Measurements from ENCODE around the gene MYLK. TPM values are rescaled to one million over a fixed set of nuclear protein-coding genes. Genes with fewer than 3 reads are reported as not detected.

The MYLK gene
- total RNA-seq, 2 experiments from 2014 or later = 0.11 TPM; not detected in 1

DNA sequence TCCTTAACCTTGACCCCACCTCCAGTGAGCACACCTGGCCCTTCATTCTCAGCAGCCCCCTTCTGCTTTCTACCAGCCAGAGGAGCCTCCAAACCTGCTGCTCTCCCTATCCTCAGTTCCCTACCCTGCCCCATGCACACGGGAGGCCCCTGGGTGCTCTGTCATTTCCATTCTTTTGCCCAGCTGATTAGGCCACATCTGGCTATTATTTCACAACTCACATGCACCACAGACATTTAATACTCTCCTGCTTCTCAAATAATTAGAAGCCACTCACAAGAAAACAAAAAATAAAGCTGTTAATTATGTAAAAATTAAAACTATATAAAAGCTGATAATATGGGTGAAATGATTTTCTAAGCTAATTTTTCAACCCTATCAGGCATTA is 50.7 kb downstream of the MYLK start:
- POLR2A ChIA-PET = no interaction called here
- Mint-ChIP-seq H3K36me3 (no peaks in the 10 kb centered on the region), H3K27me3 (peaks cover 16% of the 10 kb centered on the region), H3K27ac (no peak overlapping the region), H3K4me1 (no peaks in the 10 kb centered on the region), H3K9me3 (peaks cover 4% of the 10 kb centered on the region), H3K4me3 (no peak overlapping the region)
- ATAC-seq (ENCODE audit: low read depth) (no peak), DNase-seq (no peak)

DNA sequence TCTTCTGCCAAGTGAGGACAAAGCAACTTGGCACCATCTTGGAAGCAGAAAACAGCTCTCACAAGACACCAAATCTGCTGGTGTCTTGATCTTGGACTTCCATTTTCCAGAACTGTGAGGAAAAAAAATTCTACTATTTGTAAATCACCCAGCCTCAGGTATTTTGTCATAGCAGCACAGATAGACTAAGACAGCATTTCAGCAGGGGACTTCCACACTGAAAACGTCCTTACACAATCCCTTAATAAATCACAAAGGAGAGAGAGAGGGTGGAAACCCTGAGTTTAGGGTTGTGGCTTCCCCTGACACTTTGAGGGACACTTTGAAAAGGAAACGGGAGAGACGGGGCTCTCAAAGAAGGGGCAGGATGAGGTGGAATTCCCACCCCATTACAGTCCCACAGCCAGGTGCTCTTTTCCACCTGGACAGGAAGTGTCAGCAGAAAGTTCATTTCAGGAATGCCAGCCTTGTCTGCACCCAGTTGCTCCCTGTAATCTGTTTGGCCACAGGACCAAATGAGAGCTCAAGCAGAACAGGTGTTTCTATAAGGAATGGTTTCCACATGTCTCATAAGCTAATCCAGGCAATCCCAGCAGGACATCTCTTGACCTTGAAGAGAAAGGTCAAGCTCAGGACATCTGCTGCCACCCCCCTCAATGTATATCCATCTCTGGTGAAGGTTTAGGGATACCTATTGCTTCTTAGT is 51.3 kb downstream of the MYLK start:
- H3K4me3 Mint-ChIP-seq = no peak overlapping the region
- H3K27me3 Mint-ChIP-seq = peaks cover 16% of the 10 kb centered on the region
- no peak for ATAC-seq (ENCODE audit: low read depth)

GRCh38 chr3:123831420-123831819 is 52.7 kb downstream of the MYLK start:
- peaks cover 10% of the 10 kb centered on the region for H3K9me3 Mint-ChIP-seq
- no peaks in the 10 kb centered on the region for H3K36me3 Mint-ChIP-seq
- no peaks in the 10 kb centered on the region for H3K4me1 Mint-ChIP-seq
- POLR2A ChIA-PET = no interaction called here
- no peak overlapping the region for H3K27ac Mint-ChIP-seq
- DNase-seq (no peak), ATAC-seq (ENCODE audit: low read depth) (no peak)
- H3K27me3 Mint-ChIP-seq = peaks cover 18% of the 10 kb centered on the region
- H3K4me3 Mint-ChIP-seq = no peak overlapping the region

More for the DNA sequence above, 51.3 kb downstream of the MYLK start:
- H3K27ac Mint-ChIP-seq = no peak overlapping the region
- DNase-seq = no peak
- H3K36me3 Mint-ChIP-seq = no peaks in the 10 kb centered on the region
- H3K9me3 Mint-ChIP-seq = peaks cover 5% of the 10 kb centered on the region
- POLR2A ChIA-PET = no interaction called here
- H3K4me1 Mint-ChIP-seq = no peaks in the 10 kb centered on the region

DNA sequence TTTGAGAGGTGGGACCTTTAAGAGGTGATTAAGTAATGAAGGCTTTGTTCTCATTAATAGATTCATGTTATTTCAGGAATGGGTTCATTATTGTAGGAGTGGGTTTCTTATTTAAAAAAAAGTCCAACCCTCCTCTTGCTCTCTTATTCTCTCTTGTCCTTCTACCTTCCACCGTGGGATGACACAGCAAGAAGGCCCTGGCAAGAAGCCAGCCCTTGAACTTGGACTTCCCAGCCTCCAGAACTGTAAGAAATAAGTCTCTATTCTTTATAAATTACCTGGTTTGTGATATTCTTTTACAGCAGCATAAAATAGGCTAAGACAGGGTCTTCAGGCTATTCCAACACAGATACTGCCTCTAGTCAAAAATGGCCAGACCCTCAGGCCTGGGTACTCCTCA is 62.2 kb downstream of the MYLK start:
- no peak overlapping the region for H3K27ac Mint-ChIP-seq
- H3K9me3 Mint-ChIP-seq = peaks cover 10% of the 10 kb centered on the region
- POLR2A ChIA-PET = no interaction called here
- ATAC-seq (ENCODE audit: low read depth) = no peak
- H3K4me1 Mint-ChIP-seq = no peaks in the 10 kb centered on the region
- H3K36me3 Mint-ChIP-seq = no peaks in the 10 kb centered on the region
- H3K4me3 Mint-ChIP-seq = no peak overlapping the region
- peaks cover 14% of the 10 kb centered on the region for H3K27me3 Mint-ChIP-seq
- no peak for DNase-seq

DNA sequence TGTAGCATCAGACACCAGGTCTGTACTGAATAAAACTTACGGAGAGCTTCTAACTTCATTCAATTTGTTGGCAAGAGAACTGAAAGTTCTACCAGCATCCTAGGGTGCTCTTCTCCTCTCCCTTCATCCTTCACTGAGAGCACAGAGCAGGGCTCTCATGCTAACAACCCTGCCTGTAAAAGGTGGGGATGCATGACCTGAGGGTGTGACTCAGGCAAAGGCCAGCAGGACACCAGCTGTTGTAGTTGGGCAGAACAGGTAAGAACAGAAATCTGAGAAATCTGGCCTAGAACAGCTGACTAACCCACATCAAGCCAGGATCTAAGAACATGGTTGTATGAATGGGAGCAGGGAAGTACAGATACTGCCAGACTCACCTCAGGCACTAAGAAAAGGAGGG is 64.2 kb downstream of the MYLK start:
- H3K27me3 Mint-ChIP-seq = peaks cover 12% of the 10 kb centered on the region
- H3K9me3 Mint-ChIP-seq = peaks cover 6% of the 10 kb centered on the region
- POLR2A ChIA-PET = no interaction called here
- H3K36me3 Mint-ChIP-seq = no peaks in the 10 kb centered on the region
- no peak overlapping the region for H3K27ac Mint-ChIP-seq
- no peak for ATAC-seq (ENCODE audit: low read depth)
- no peak for DNase-seq
- H3K4me3 Mint-ChIP-seq = no peak overlapping the region
- H3K4me1 Mint-ChIP-seq = no peaks in the 10 kb centered on the region

DNA sequence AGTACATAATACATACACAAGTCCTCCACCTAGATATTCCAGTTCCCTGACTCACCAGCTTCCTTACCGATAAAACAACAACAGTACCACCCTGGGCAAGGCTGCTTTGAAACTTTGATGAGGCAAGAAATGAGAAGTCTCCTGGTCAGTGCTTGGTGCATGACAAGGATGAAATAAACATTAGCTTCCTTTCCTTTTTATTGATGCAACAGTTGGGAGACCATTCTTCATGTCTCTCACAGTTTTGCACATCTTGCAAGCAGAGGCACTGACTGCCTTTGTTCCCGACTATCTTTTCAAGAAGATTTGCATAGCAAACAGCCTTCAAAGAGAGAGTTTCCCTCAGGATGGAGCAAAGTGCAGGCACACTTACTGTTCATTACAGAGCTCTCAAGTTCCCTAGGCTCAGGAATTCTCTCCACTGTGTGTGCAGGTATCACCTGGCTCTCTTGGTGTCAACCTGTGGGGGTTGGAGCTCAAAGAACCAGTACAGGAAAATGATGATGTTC is 65.2 kb downstream of the MYLK start:
- Mint-ChIP-seq H3K36me3 (no peaks in the 10 kb centered on the region), H3K4me3 (no peak overlapping the region), H3K9me3 (peaks cover 3% of the 10 kb centered on the region), H3K27me3 (peaks cover 14% of the 10 kb centered on the region), H3K27ac (no peak overlapping the region), H3K4me1 (no peaks in the 10 kb centered on the region)
- POLR2A ChIA-PET = no interaction called here
- ATAC-seq (ENCODE audit: low read depth) (no peak), DNase-seq (no peak)

DNA sequence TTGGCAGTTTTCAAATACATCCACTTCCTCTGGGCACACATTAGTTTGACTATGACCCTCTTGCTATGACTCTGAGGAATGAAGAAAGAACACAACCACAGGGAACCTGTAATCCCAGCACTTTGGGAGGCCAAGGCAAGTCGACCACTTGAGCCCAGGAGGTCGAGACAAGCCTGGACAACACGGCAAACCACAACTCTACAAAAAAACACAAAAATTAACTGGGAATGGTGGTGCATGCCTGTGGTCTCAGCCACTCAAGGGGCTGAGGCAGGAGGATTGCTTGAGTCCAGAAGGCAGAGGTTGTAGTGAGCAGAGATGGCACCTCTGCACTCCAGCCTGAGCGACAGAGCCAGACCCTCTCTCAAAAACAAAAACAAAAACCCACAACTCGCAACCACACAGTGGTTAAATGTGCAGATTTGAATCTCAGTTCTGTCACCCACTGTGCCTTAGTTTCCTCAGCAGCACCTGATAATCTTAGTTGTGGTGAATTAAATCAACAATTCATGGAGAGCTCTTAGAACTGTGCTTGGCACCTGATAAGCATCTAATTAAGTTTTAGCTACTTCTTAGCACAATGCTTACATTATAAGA is 65.7 kb downstream of the MYLK start:
- POLR2A ChIA-PET = no interaction called here
- Mint-ChIP-seq H3K4me1 (no peaks in the 10 kb centered on the region), H3K36me3 (no peaks in the 10 kb centered on the region), H3K4me3 (no peak overlapping the region), H3K27ac (no peak overlapping the region), H3K27me3 (peaks cover 13% of the 10 kb centered on the region), H3K9me3 (peaks cover 3% of the 10 kb centered on the region)
- DNase-seq = no peak
- ATAC-seq (ENCODE audit: low read depth) = no peak

DNA sequence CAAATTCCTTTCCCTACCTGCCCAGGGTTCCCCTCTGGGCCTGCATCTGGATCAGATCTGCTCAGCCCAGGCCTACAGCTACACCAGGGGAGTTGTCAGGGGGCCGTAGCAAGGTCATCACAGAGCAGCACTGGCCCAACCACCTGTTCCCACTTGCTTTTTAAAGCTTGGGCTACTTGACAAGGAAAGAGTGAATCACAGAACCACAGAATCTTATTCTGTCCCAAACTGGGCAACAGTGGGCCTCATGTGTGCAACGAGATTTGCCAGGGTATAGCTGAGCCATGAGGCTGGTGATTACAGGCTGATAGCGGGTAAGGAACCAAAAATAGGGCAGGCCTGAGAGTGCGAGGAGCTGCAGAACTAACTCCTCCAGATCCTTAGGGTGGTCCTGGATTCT is 66.7 kb downstream of the MYLK start:
- Mint-ChIP-seq H3K4me1 (no peaks in the 10 kb centered on the region), H3K27me3 (peaks cover 10% of the 10 kb centered on the region), H3K4me3 (no peak overlapping the region), H3K27ac (no peak overlapping the region), H3K36me3 (no peaks in the 10 kb centered on the region), H3K9me3 (no peaks in the 10 kb centered on the region)
- no peak for DNase-seq
- ATAC-seq (ENCODE audit: low read depth) = no peak
- POLR2A ChIA-PET = no interaction called here

DNA sequence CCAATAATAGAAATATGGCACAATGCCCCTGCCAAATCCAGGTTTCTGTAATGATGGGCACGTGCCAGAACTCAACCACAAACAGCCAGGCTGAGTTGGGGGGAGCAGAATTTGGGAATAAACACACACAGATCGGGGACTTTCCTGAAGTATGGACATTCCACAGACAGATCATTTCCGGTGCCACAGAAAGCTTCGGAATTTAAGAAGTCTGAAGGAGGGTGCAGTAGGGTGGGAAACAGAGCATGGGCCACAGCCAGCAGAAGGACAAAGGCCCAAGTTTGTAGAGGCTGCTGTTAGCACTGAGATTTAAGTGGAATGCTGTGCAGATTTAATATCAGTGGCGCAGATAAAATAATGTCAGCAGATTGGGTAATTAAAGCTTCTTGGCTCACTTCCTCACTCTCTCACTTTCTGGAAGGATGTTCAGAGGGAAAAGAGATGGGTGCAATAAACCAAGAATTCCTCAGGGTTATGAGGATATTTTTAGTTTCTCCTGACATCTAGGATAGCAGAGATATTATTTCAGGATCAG is 67.4 kb downstream of the MYLK start:
- Mint-ChIP-seq H3K9me3 (no peaks in the 10 kb centered on the region), H3K36me3 (no peaks in the 10 kb centered on the region), H3K4me3 (no peak overlapping the region), H3K4me1 (no peaks in the 10 kb centered on the region), H3K27ac (no peak overlapping the region), H3K27me3 (peaks cover 10% of the 10 kb centered on the region)
- POLR2A ChIA-PET = no interaction called here
- ATAC-seq (ENCODE audit: low read depth) (no peak), DNase-seq (no peak)

DNA sequence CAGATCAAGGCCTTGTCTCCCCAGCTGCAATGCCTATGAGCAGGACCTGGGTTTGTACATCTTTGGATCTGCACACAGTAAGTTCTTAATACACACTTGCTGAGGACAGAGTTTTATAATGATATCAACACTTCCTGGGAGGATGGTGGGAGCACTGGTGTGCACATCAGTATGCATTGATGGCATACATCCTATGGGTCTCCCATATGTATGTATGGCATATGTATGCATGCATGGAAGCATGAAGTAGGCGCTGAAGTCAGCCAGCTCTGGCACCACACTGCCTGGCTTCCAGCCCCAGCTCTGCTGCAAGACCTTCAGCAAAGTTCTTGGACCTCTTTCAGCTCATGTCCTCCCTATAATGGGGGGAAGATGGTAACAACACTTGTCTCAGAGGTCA is 68.2 kb downstream of the MYLK start:
- POLR2A ChIA-PET = no interaction called here
- Mint-ChIP-seq H3K4me1 (no peaks in the 10 kb centered on the region), H3K9me3 (no peaks in the 10 kb centered on the region), H3K27ac (no peak overlapping the region), H3K36me3 (no peaks in the 10 kb centered on the region), H3K27me3 (peaks cover 10% of the 10 kb centered on the region), H3K4me3 (no peak overlapping the region)
- ATAC-seq (ENCODE audit: low read depth) (no peak), DNase-seq (no peak)

DNA sequence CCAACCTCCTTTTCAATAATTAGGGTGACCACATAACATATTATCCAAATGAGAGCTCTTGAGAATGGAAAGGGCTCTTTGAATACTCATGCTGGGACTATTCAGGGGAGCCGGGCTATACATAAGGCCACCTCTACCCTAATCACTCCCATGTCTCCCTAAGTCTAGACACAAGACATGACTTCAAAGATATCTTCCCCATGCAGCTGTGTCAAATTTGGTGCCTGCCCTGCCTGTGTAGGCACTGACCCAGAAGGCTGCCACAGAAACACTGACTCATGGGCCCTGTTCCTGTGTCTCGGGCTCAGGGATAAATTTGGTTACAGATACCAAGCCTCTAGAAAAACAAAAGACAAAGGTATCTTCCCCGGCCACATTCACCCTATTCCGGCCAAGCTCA is 70.3 kb downstream of the MYLK start:
- no peaks in the 10 kb centered on the region for H3K9me3 Mint-ChIP-seq
- no peaks in the 10 kb centered on the region for H3K4me1 Mint-ChIP-seq
- H3K4me3 Mint-ChIP-seq = no peak overlapping the region
- ATAC-seq (ENCODE audit: low read depth) (no peak), DNase-seq (no peak)
- no peaks in the 10 kb centered on the region for H3K36me3 Mint-ChIP-seq
- POLR2A ChIA-PET = no interaction called here
- peaks cover 6% of the 10 kb centered on the region for H3K27me3 Mint-ChIP-seq
- no peak overlapping the region for H3K27ac Mint-ChIP-seq

DNA sequence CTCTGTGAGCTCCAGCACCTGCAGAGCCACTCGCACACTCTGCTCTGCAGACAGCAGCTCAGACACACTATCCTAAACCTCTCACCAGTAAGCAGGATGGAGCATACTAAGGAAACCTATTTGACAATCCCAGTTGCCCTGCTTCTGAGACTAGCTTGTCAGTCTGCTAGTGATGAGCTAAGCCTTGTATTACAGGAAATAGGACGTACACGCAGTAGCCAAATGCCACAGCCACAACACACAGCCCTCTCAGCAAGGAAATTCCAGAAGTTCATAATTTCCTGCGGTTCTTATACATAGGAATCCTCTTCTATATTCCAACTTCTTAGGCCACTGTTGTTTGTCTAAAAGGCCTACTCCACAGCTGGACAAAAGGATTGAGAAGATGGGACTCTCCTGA is 74.5 kb downstream of the MYLK start:
- DNase-seq (no peak), ATAC-seq (ENCODE audit: low read depth) (no peak)
- Mint-ChIP-seq H3K4me3 (no peak overlapping the region), H3K36me3 (no peaks in the 10 kb centered on the region), H3K27me3 (peaks cover under 1% of the 10 kb centered on the region), H3K4me1 (no peaks in the 10 kb centered on the region), H3K9me3 (no peaks in the 10 kb centered on the region), H3K27ac (no peak overlapping the region)
- POLR2A ChIA-PET = no interaction called here

- Mint-ChIP-seq H3K36me3 (no peaks in the 10 kb centered on the region), H3K27me3 (peaks cover 3% of the 10 kb centered on the region), H3K4me3 (no peak overlapping the region), H3K4me1 (no peaks in the 10 kb centered on the region), H3K27ac (no peak overlapping the region), H3K9me3 (no peaks in the 10 kb centered on the region)
- DNase-seq = no peak
- ATAC-seq (ENCODE audit: low read depth) = no peak
- POLR2A ChIA-PET = no interaction called here
Measured at GRCh38 chr3:123808812-123809211, 75.3 kb downstream of the MYLK start.

GRCh38 chr3:123807820-123808219 is 76.3 kb downstream of the MYLK start:
- Mint-ChIP-seq H3K27me3 (peaks cover 4% of the 10 kb centered on the region), H3K4me3 (no peak overlapping the region), H3K9me3 (no peaks in the 10 kb centered on the region), H3K27ac (no peak overlapping the region), H3K36me3 (no peaks in the 10 kb centered on the region), H3K4me1 (no peaks in the 10 kb centered on the region)
- no peak for DNase-seq
- no peak for ATAC-seq (ENCODE audit: low read depth)
- POLR2A ChIA-PET = no interaction called here

Measured in activated naive CD8-positive, alpha-beta T cell treated with anti-CD3 and anti-CD28 coated beads, Interleukin-2, amount 10 ng/mL, durations not matched to agents 7 days and 5 days (primary cell).